ENCODE data around the gene FOXL3.

- TF ChIP-seq GATA2 (IDR thresholded peaks at IDR 0.05; ENCODE audit: low read depth, low read length) = no peak
- no peak for TF ChIP-seq GATA3 (IDR thresholded peaks at IDR 0.05; ENCODE audit: low read depth, low read length)
Observed at GRCh38 chr7:327233-327931, 37.4 kb downstream of the FOXL3 start.

All from SH-SY5Y (cell line).